Naive thymus-derived CD4-positive, alpha-beta T cell (primary cell): Measurements from ENCODE around the gene CCDC191. TPM values are rescaled to one million over a fixed set of nuclear protein-coding genes. Genes with fewer than 3 reads are reported as not detected.
A peak's percentile ranks its signal among the peaks of the same experiment; 100 is the strongest.

Experiments used
- ATAC-seq: fragments of 150-1000 bp; cut with Tn5 transposase; 2 replicates; pipeline ENCODE4 v1.10.0; 2021; ENCODE audit warnings: mild to moderate bottlenecking, moderate library complexity
- CTCF ChIA-PET: fragments of 350-600 bp; sonication (Branson Sonifier 250); formaldehyde crosslinking; loops from one replicate; lab custom pipeline; 2021; ENCODE audit warnings: antibody characterized with exemption; lab: Charles Lee
- POLR2A ChIA-PET: fragments of 350-600 bp; sonication (Branson Sonifier 250); formaldehyde crosslinking; loops from one replicate; lab custom pipeline; 2021; ENCODE audit warnings: antibody characterized with exemption, inconsistent platforms; lab: Charles Lee
- DNase-seq, 9 donors: peaks; one replicate each; pipeline versions ENCODE4 v3.0.0 to v3.0.0-alpha.2; 2020 to 2022; ENCODE audit warnings: mixed read lengths in 1 of 9
- H3K27ac ChIP-seq: one replicate; pipeline ENCODE4 v1.7.0; 2013; ENCODE audit warnings: mild to moderate bottlenecking, low read depth, low read length, moderate library complexity
- H3K27me3 ChIP-seq, 2 donors: one replicate each; pipeline ENCODE4 v1.7.0; 2013; ENCODE audit warnings: low read length in 2 of 2, mild to moderate bottlenecking in 2 of 2, moderate library complexity in 2 of 2; ENCODE audit not compliant: control insufficient read depth in 2 of 2, insufficient read depth in 2 of 2
- H3K36me3 ChIP-seq, 3 experiments: 1 replicate in 2 of 3; 2 replicates in 1 of 3; pipeline ENCODE4 v1.7.0; 2013; ENCODE audit warnings: low read length in 3 of 3, mild to moderate bottlenecking in 3 of 3, moderate library complexity in 1 of 3; ENCODE audit not compliant: insufficient read depth in 3 of 3, control insufficient read depth in 2 of 3
- H3K4me1 ChIP-seq, 2 donors: one replicate each; pipeline ENCODE4 v1.7.0; 2013; ENCODE audit warnings: low read length in 2 of 2, mild to moderate bottlenecking in 2 of 2, moderate library complexity in 1 of 2; ENCODE audit not compliant: control insufficient read depth in 2 of 2, insufficient read depth in 2 of 2
- H3K4me3 ChIP-seq: 2 replicates; pipeline ENCODE4 v1.7.0; 2013; ENCODE audit warnings: mild to moderate bottlenecking, low read length
- H3K9me3 ChIP-seq, 3 experiments: 1 replicate in 2 of 3; 2 replicates in 1 of 3; pipeline ENCODE4 v1.7.0; 2013; ENCODE audit warnings: low read length in 3 of 3; ENCODE audit not compliant: control insufficient read depth in 2 of 3
- H3K27ac Mint-ChIP-seq, 9 donors: one replicate each; pipeline ENCODE4 v1.8.0; 2020 to 2022; ENCODE audit warnings: mixed read lengths in 9 of 9, mild to moderate bottlenecking in 8 of 9, moderate library complexity in 5 of 9, inconsistent platforms in 2 of 9
- H3K27me3 Mint-ChIP-seq, 5 donors: one replicate each; pipeline ENCODE4 v1.8.0; 2021 to 2022; ENCODE audit warnings: mixed read lengths in 5 of 5, mild to moderate bottlenecking in 1 of 5
- H3K36me3 Mint-ChIP-seq, 5 donors: one replicate each; pipeline ENCODE4 v1.8.0; 2020 to 2022; ENCODE audit warnings: mixed read lengths in 5 of 5, mild to moderate bottlenecking in 3 of 5, inconsistent platforms in 1 of 5
- H3K4me1 Mint-ChIP-seq, 7 donors: one replicate each; pipeline ENCODE4 v1.8.0; 2020 to 2022; ENCODE audit warnings: mixed read lengths in 7 of 7, mild to moderate bottlenecking in 3 of 7, inconsistent platforms in 1 of 7
- H3K4me3 Mint-ChIP-seq, 10 donors: one replicate each; pipeline ENCODE4 v1.8.0; 2020 to 2022; ENCODE audit warnings: mild to moderate bottlenecking in 10 of 10, mixed read lengths in 10 of 10, moderate library complexity in 6 of 10, inconsistent platforms in 2 of 10
- H3K9me3 Mint-ChIP-seq, 11 donors: one replicate each; pipeline ENCODE4 v1.8.0; 2020 to 2022; ENCODE audit warnings: mixed read lengths in 11 of 11, mild to moderate bottlenecking in 4 of 11, inconsistent platforms in 1 of 11, moderate library complexity in 1 of 11
- intact Hi-C, 2 donors: fragments of 100-400 bp; cut with micrococcal nuclease; formaldehyde crosslinking; loops; one replicate each; pipeline ENCODE4 v1.15.1; 2023
- polyA plus RNA-seq, 2 donors: library from polyadenylated mRNA; unstranded; fragments of 300-500 nt; fragmentation: Illumina TruSeq; gene quantifications; one replicate each; pipeline ENCODE4 v1.2.3, GENCODE V29; 2021
- total RNA-seq, 6 experiments: library from RNA in 5 of 6; stranded (reverse) in 5 of 6; gene quantifications; 1 replicate in 5 of 6; 2 replicates in 1 of 6; pipeline ENCODE4 v1.2.3 and lab custom pipeline; 2021 to 2026

The CCDC191 gene
- total RNA-seq: 1 to 10 TPM; 3.9 to 8.8 (median 5.1) TPM
- 1 to 10 TPM; 1.4 to 2.4 TPM for polyA plus RNA-seq
- total RNA-seq (lab: John Stamatoyannopoulos, UW): 15.3 reads per million, percentile 45 among the genes with 10 or more reads in this experiment

DNA sequence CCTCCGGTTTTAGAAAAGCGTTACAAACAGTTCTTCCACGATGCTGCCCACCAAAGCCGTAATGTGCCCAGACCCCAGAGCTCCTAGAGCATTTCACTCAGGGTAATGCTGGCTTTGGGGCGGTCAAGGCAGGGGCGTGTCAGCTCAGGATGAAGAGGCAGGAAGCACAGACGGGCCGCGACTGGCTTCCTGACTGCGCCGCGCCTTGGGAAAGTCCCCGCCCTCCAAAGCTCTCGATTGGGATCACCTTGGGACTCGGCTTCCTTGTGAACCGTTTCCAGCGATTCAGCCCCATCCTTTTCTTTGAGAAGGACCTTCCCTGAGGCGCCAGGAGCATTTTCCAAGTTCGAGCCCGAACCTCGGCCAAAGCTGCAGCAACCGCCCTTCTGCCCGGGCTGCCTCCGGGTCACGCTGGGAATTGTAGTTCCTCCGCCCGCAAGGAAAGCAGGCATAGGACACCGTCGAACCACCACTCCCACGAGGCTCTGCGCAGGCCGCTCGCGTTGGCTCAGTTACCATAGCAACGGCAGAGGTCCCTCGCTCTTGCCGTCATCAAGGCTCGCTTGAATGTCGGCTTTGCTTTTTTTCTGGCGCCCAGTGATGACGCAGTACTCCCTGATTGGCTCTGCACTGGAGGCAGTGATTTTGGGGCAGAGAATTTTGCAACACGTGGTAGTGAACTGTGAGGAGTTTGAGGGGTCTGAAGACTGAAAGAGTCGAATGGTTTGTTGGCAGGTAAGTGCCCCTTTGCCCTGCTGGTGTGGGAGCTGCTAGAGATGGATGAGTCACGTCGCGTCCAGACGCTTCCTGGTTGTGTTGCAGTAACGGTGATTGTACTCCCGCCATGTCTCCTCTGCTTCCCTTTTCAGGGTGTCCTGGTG is at the start of gene CCDC191, which contains the start of gene QTRT2:
Gene CCDC191, minus strand, starts transcription at position 397 of the 881 bp plus-strand sequence. Its CDS starts 60 bp downstream, at position 337.
Gene QTRT2, plus strand, starts transcription at position 608 of the 881 bp plus-strand sequence. CDS start 8,521 bp downstream, outside the sequence.
- intact Hi-C loops: loop anchor here (1.0 to 5.0 kb wide), 19 partner anchors 108 to 1728 kb away; partner anchors contain the start of genes GRAMD1C (in 2 of the 2), NAA50 (in 2 of the 2), SIDT1 (in 2 of the 2) and SLC35A5 (in 2 of the 2)
- POLR2A ChIA-PET: interaction anchor here (0.6 to 1.3 kb wide), 4 partner anchors 11 to 1601 kb away, joined by 3 to 4 read pairs (median 3); no protein-coding TSS in a partner anchor
- peaks cover 0 to 4% (median 0%) of the 10 kb centered on the region in 3 experiments for H3K36me3 ChIP-seq
- peak; percentile 97 for ATAC-seq
- H3K4me3 ChIP-seq: peak within 1 kb of the TSS; percentile 95
- H3K27me3 ChIP-seq: no peaks in the 10 kb centered on the region
- Mint-ChIP-seq H3K4me1 (peaks cover 24 to 60% (median 55%) of the 10 kb centered on the region in 7 donors), H3K4me3 (peak within 1 kb of the TSS; percentile 91 to 100 (median 98)), H3K27me3 (peaks cover 0 to 2% (median 0%) of the 10 kb centered on the region in 5 donors), H3K9me3 (peaks cover 0 to 5% (median 0%) of the 10 kb centered on the region in 11 donors), H3K27ac (peak within 1 kb of the TSS; percentile 87 to 99 (median 97)), H3K36me3 (peaks cover 0 to 20% (median 5%) of the 10 kb centered on the region in 5 donors)
- DNase-seq: peak; percentile 82 to 99 (median 98)
- H3K9me3 ChIP-seq: no peaks in the 10 kb centered on the region
- H3K4me1 ChIP-seq: peaks cover 10 to 12% of the 10 kb centered on the region in 2 donors
- H3K27ac ChIP-seq: peak within 1 kb of the TSS; percentile 91
- CTCF ChIA-PET: interaction anchor here (0.8 kb wide), 1 partner anchor 496 kb away, joined by 3 read pairs; no protein-coding TSS in a partner anchor

DNA sequence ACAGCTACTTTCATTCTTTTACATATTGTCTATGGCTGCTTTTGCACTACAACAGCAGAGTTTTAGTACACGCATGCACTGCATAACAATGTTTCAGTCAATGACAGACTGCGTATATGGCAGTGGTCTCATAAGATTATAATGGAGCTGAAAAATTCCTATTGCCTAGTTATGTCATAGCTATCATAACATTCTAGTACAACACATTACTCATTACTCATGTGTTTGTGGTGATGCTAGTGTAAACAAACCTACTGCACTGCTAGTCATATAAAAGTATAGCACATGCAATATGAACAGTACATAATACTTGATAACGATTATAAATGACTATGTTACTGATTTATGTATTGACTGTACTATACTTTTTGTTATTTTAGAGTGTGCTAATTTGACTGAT is 48.1 kb upstream of the CCDC191 start:
- POLR2A ChIA-PET: no interaction called here
- peaks cover 7 to 26% (median 11%) of the 10 kb centered on the region in 5 donors for H3K27me3 Mint-ChIP-seq
- H3K27ac ChIP-seq: no peak overlapping the region
- no peak overlapping the region for H3K4me3 ChIP-seq
- CTCF ChIA-PET: no interaction called here
- intact Hi-C loops: no loop called here
- peaks cover 0 to 5% (median 0%) of the 10 kb centered on the region in 5 donors for H3K36me3 Mint-ChIP-seq
- no peak overlapping the region for H3K4me3 Mint-ChIP-seq
- H3K9me3 ChIP-seq: no peaks in the 10 kb centered on the region
- no peak overlapping the region for H3K27ac Mint-ChIP-seq
- no peak for ATAC-seq
- no peak for DNase-seq
- no peaks in the 10 kb centered on the region for H3K9me3 Mint-ChIP-seq
- no peaks in the 10 kb centered on the region for H3K36me3 ChIP-seq
- no peaks in the 10 kb centered on the region for H3K27me3 ChIP-seq
- H3K4me1 Mint-ChIP-seq: peaks cover 0 to 3% (median 0%) of the 10 kb centered on the region in 7 donors
- H3K4me1 ChIP-seq: no peaks in the 10 kb centered on the region

DNA sequence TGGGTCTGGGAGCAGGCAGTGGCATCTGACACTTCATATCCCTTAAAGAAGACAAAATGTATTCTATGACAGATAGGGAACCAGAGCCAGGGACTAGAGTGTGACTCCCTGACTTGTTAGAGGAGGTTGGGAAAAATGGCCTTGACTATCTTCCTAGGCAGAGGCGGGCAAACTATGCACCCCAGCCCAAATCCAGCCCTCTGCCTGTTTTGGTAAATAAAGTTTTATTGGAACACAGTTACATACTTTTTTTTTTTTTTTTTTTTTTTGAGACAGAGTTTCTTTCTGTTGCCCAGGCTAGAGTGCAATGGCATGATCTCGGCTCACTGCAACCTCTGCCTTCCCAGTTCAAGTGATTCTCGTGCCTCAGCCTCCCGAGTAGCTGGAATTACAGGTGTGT is 47.5 kb upstream of the CCDC191 start:
- ChIA-PET POLR2A (no interaction called here), CTCF (no interaction called here)
- Mint-ChIP-seq H3K36me3 (peaks cover 0 to 5% (median 0%) of the 10 kb centered on the region in 5 donors), H3K27me3 (peaks cover 4 to 26% (median 9%) of the 10 kb centered on the region in 5 donors), H3K4me3 (no peak overlapping the region), H3K9me3 (no peaks in the 10 kb centered on the region), H3K4me1 (peaks cover 0 to 3% (median 0%) of the 10 kb centered on the region in 7 donors), H3K27ac (no peak overlapping the region)
- intact Hi-C loops: no loop called here
- Histone ChIP-seq H3K27me3 (no peaks in the 10 kb centered on the region), H3K27ac (no peak overlapping the region), H3K36me3 (no peaks in the 10 kb centered on the region), H3K9me3 (no peaks in the 10 kb centered on the region), H3K4me3 (no peak overlapping the region), H3K4me1 (no peaks in the 10 kb centered on the region)
- ATAC-seq: no peak
- DNase-seq: no peak

- ATAC-seq (no peak), DNase-seq (no peak)
- Mint-ChIP-seq H3K4me1 (peaks cover 0 to 3% (median 0%) of the 10 kb centered on the region in 7 donors), H3K9me3 (no peaks in the 10 kb centered on the region), H3K36me3 (peaks cover 0 to 5% (median 0%) of the 10 kb centered on the region in 5 donors), H3K27ac (no peak overlapping the region), H3K27me3 (peaks cover 4 to 21% (median 9%) of the 10 kb centered on the region in 5 donors), H3K4me3 (no peak overlapping the region)
- Histone ChIP-seq H3K9me3 (no peaks in the 10 kb centered on the region), H3K4me1 (no peaks in the 10 kb centered on the region), H3K36me3 (no peaks in the 10 kb centered on the region), H3K4me3 (no peak overlapping the region), H3K27me3 (no peaks in the 10 kb centered on the region), H3K27ac (no peak overlapping the region)
- ChIA-PET CTCF (no interaction called here), POLR2A (no interaction called here)
- intact Hi-C loops: no loop called here
These were observed 46.9 kb upstream of the CCDC191 start for GRCh38 chr3:114103181-114103580.

DNA sequence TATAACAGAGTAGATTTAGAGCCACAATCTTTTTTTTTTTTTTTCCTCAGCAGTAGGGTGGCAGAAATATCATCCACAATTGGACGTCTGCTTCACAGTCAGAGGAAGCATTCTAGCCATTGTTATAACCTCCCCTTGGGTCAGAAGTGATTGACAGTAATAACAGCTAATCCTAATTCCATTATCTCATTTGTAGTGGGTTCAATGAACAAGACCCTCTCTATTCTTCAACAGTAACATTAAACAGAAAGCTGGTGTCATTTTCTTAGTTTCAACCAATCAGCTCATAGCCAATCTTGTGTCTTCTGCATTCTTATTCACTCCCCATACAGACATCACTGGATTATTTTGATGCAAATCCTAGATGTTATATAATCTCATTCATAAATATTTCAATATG is 44.8 kb upstream of the CCDC191 start:
- CTCF ChIA-PET: interaction anchor here (1.0 kb wide), 1 partner anchor 8 kb away, joined by 5 read pairs; no protein-coding TSS in a partner anchor
- Histone ChIP-seq H3K27ac (no peak overlapping the region), H3K9me3 (no peaks in the 10 kb centered on the region), H3K4me1 (no peaks in the 10 kb centered on the region), H3K4me3 (no peak overlapping the region), H3K27me3 (no peaks in the 10 kb centered on the region), H3K36me3 (no peaks in the 10 kb centered on the region)
- H3K9me3 Mint-ChIP-seq: no peaks in the 10 kb centered on the region
- ATAC-seq: no peak
- intact Hi-C loops: no loop called here
- no peak overlapping the region for H3K4me3 Mint-ChIP-seq
- no peak overlapping the region for H3K27ac Mint-ChIP-seq
- H3K27me3 Mint-ChIP-seq: peaks cover 0 to 16% (median 9%) of the 10 kb centered on the region in 5 donors
- POLR2A ChIA-PET: no interaction called here
- no peak for DNase-seq
- H3K4me1 Mint-ChIP-seq: peaks cover 0 to 3% (median 0%) of the 10 kb centered on the region in 7 donors
- peaks cover 0 to 5% (median 0%) of the 10 kb centered on the region in 5 donors for H3K36me3 Mint-ChIP-seq

GRCh38 chr3:114095796-114096195 is 39.5 kb upstream of the CCDC191 start:
- H3K36me3 Mint-ChIP-seq: peaks cover 0 to 2% (median 0%) of the 10 kb centered on the region in 5 donors
- no peak overlapping the region for H3K27ac Mint-ChIP-seq
- H3K4me3 Mint-ChIP-seq: no peak overlapping the region
- no peak overlapping the region for H3K27ac ChIP-seq
- peaks cover 0 to 23% (median 3%) of the 10 kb centered on the region in 5 donors for H3K27me3 Mint-ChIP-seq
- ATAC-seq (no peak), DNase-seq (no peak)
- H3K27me3 ChIP-seq: no peaks in the 10 kb centered on the region
- H3K36me3 ChIP-seq: no peaks in the 10 kb centered on the region
- intact Hi-C loops: no loop called here
- CTCF ChIA-PET: no interaction called here
- peaks cover 0 to 3% (median 0%) of the 10 kb centered on the region in 11 donors for H3K9me3 Mint-ChIP-seq
- H3K4me1 ChIP-seq: no peaks in the 10 kb centered on the region
- H3K9me3 ChIP-seq: no peaks in the 10 kb centered on the region
- peaks cover 0 to 5% (median 4%) of the 10 kb centered on the region in 7 donors for H3K4me1 Mint-ChIP-seq
- no peak overlapping the region for H3K4me3 ChIP-seq
- POLR2A ChIA-PET: no interaction called here
